A549 (cell line): ENCODE measurements around the gene PPP1R13L. TPM values are rescaled to one million over a fixed set of nuclear protein-coding genes. Genes with fewer than 3 reads are reported as not detected.

Experiments
- ATAC-seq, 2 experiments: fragments of 200-7000 bp in 1 of 2; fragments of >200 bp in 1 of 2; cut with Nextera tagmentation in 1 of 2; cut with Tn5 transposase in 1 of 2; 3 replicates each; pipeline versions ENCODE4 v1.8.0 to v1.9.1; 2018 to 2020; ENCODE audit warnings: mild to moderate bottlenecking in 1 of 2, moderate library complexity in 1 of 2
- CTCF ChIA-PET: fragments of 300-600 bp; sonication (Branson Sonifier 250); formaldehyde crosslinking; extraction: SDS; loops from one replicate; lab custom pipeline; 2021; ENCODE audit warnings: antibody characterized with exemption, inconsistent platforms; lab: Yijun Ruan, JAX
- POLR2A ChIA-PET: fragments of 350-600 bp; formaldehyde crosslinking; extraction: SDS; loops from one replicate; lab custom pipeline; 2021; ENCODE audit warnings: antibody characterized with exemption, inconsistent platforms; lab: Yijun Ruan, JAX
- DNase-seq, 2 experiments: peaks; one replicate each; pipeline versions ENCODE4 v3.0.0 to v3.0.0-alpha.2; 2011 to 2016; ENCODE audit warnings: low read depth in 1 of 2, low spot score in 1 of 2
- FAIRE-seq: peaks from 2 replicates; lab custom pipeline; 2011; peaks lifted over from hg19 to GRCh38; lab: Jason Lieb, UNC
- H3K27ac ChIP-seq, 2 experiments: fragments of >200 bp; sonication (Bioruptor Twin); formaldehyde crosslinking; 3 replicates each; pipeline ENCODE4 v1.5.1; 2016 to 2017
- H3K4me1 ChIP-seq: fragments of >200 bp; sonication (Bioruptor Twin); formaldehyde crosslinking; 3 replicates; pipeline ENCODE4 v1.6.1; 2016
- H3K4me2 ChIP-seq: fragments of >200 bp; sonication (Bioruptor Twin); formaldehyde crosslinking; 3 replicates; pipeline ENCODE4 v1.6.1; 2016
- H3K4me3 ChIP-seq: fragments of >200 bp; sonication (Bioruptor Twin); formaldehyde crosslinking; 3 replicates; pipeline ENCODE4 v1.5.1; 2016
- H3K9me3 ChIP-seq: fragments of >200 bp; sonication (Bioruptor Twin); formaldehyde crosslinking; 3 replicates; pipeline ENCODE4 v1.6.1; 2016
- CHD2 ChIP-seq: fragments of 150-350 bp; IDR thresholded peaks from 2 replicates; pipeline ENCODE4 v1.6.1; 2014; ENCODE audit warnings: low read length; ENCODE audit not compliant: partially characterized antibody
- EP300 ChIP-seq, 2 experiments: fragments of >200 bp; sonication (Bioruptor Twin); formaldehyde crosslinking; IDR thresholded peaks; 2 replicates in 1 of 2; 3 replicates in 1 of 2; pipeline ENCODE4 v1.6.1; 2016 to 2017
- FOSL2 ChIP-seq, 2 experiments: fragments of 450-650 bp in 1 of 2; fragments of >200 bp in 1 of 2; sonication (Bioruptor Twin) in 1 of 2; formaldehyde crosslinking; IDR thresholded peaks; 2 replicates each; pipeline versions ENCODE4 v1.5.0 to v1.6.1; 2016 to 2020; ENCODE audit warnings: mild to moderate bottlenecking in 1 of 2, moderate library complexity in 1 of 2
- HEYL ChIP-seq: fragments of 250-450 bp; sonication (Bioruptor Pico); IDR thresholded peaks from 2 replicates; pipeline ENCODE4 v1.8.0; 2021; ENCODE audit warnings: mild to moderate bottlenecking, moderate library complexity
- JUN ChIP-seq, 2 experiments: fragments of >200 bp; sonication (Bioruptor Twin); formaldehyde crosslinking; IDR thresholded peaks; 2 replicates in 1 of 2; 3 replicates in 1 of 2; pipeline ENCODE4 v1.6.1; 2016 to 2017
- MAZ ChIP-seq: fragments of 150-350 bp; IDR thresholded peaks from 2 replicates; pipeline ENCODE4 v1.6.1; 2014; ENCODE audit warnings: antibody characterized with exemption, low read depth, low read length, borderline replicate concordance
- POLR2AphosphoS2 ChIP-seq: conservative IDR thresholded peaks from 2 replicates; pipeline ENCODE4 v1.6.1; 2012; ENCODE audit warnings: low read length, improper control_type of control experiment, inconsistent platforms
- RAD21 ChIP-seq, 2 experiments: fragments of >200 bp in 1 of 2; sonication (Bioruptor Twin) in 1 of 2; formaldehyde crosslinking in 1 of 2; IDR thresholded peaks in 1 of 2; conservative IDR thresholded peaks in 1 of 2; 2 replicates in 1 of 2; 3 replicates in 1 of 2; pipeline ENCODE4 v1.6.1; 2012 to 2018; ENCODE audit warnings: inconsistent platforms in 1 of 2
- SMC3 ChIP-seq: fragments of >200 bp; sonication (Bioruptor Twin); formaldehyde crosslinking; IDR thresholded peaks from 3 replicates; pipeline ENCODE4 v1.6.1; 2018; ENCODE audit warnings: inconsistent platforms
- TP53 ChIP-seq: fragments of 250-450 bp; sonication (Bioruptor Pico); IDR thresholded peaks from 2 replicates; pipeline ENCODE4 v1.5.0; 2021; ENCODE audit warnings: mild to moderate bottlenecking, moderate library complexity
- ZFP36 ChIP-seq: fragments of 450-650 bp; IDR thresholded peaks from 2 replicates; pipeline ENCODE4 v1.6.1; 2014; ENCODE audit warnings: borderline replicate concordance; ENCODE audit not compliant: partially characterized antibody
- whole genome bisulfite sequencing: methylation state at CpG from one replicate; pipeline ENCODE4 v1.1.6; 2017; ENCODE audit errors: missing lambda C conversion rate; 5-methylcytosine and 5-hydroxymethylcytosine counted together
- polyA plus RNA-seq, 4 experiments: library from polyadenylated mRNA; depleted of rRNA in 3 of 4; stranded (reverse); fragments of >200 nt; fragmentation: RNase III in 1 of 4; extraction: RNeasy Plus Mini Kit Qiagen cat#74134 plus additional on column Dnase treatment in 1 of 4; gene quantifications; 2 replicates in 3 of 4; 3 replicates in 1 of 4; pipeline ENCODE4 v1.2.3, GENCODE V29; 2011 to 2017
- TF ChIP-seq, protein P1 (sequence below): fragments of >200 bp; sonication (Bioruptor Twin); formaldehyde crosslinking; IDR thresholded peaks from 3 replicates; pipeline ENCODE4 v1.5.1; 2016
- TF ChIP-seq, protein P2 (sequence below): IDR thresholded peaks from 2 replicates; pipeline ENCODE4 v1.6.1; 2012
- TF ChIP-seq, protein P3 (sequence below): IDR thresholded peaks from 2 replicates; pipeline ENCODE4 v1.6.1; 2012
- TF ChIP-seq, protein P4 (sequence below): fragments of 450-650 bp; IDR thresholded peaks from 2 replicates; pipeline ENCODE4 v1.6.1; 2014; ENCODE audit warnings: antibody characterized with exemption

Gene PPP1R13L
- polyA plus RNA-seq, 2 of the 4 experiments (the other 2 are of a cell fraction) = 3.2 to 18.9 TPM

DNA sequence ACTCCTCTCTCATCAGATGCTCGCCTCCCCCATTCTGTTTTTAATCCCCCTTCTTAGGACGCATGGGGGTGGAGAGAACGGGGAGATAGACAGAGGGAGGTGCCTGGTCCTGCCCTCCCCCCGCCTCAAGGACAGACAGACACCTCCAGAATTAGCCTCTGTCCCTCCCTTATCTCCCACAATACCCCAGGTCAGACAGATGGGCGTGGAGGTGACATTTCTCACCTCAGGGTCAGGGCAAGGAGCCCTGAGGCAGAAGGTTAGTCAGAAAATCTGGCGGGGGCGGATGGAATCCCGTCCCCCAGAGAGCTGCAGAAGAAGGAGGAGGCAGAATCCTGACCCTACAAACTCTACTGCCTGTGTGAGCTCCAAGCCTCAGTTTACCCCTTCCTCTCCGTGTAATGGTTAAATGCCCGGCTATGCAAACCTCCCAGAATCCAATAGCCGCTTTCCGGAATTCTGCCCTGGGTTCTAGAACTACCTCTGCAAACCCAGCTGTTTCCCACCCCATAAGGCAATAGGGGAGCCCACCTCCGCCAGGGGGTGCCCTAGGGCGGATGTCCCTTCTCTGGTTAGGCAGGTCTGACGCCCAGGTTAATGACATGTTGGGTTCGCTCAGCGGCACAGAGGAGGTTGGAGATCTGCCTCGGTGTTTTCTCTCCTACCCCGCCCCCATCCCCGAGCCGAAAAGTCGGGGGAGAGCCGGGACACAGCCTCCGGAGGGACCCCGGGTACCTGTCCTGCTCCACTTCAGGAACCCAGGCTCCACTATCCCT is 900 bp downstream of the PPP1R13L start:
- DNase-seq (peak; percentile 80 to 95), ATAC-seq (peak; percentile 12 to 35; a peak in 3 of 6 replicates), FAIRE-seq (no peak)
- TF ChIP-seq HEYL (CRISPR knock-in tag) (no peak), SMC3 (peak; percentile 56), RAD21 (conservative IDR thresholded peaks at IDR 0.05 in 1 of 2, IDR thresholded peaks at IDR 0.05 in 1 of 2) (peak; percentile 31 to 50; a peak in 3 of 5 replicates)
- TF ChIP-seq, protein P1, sequence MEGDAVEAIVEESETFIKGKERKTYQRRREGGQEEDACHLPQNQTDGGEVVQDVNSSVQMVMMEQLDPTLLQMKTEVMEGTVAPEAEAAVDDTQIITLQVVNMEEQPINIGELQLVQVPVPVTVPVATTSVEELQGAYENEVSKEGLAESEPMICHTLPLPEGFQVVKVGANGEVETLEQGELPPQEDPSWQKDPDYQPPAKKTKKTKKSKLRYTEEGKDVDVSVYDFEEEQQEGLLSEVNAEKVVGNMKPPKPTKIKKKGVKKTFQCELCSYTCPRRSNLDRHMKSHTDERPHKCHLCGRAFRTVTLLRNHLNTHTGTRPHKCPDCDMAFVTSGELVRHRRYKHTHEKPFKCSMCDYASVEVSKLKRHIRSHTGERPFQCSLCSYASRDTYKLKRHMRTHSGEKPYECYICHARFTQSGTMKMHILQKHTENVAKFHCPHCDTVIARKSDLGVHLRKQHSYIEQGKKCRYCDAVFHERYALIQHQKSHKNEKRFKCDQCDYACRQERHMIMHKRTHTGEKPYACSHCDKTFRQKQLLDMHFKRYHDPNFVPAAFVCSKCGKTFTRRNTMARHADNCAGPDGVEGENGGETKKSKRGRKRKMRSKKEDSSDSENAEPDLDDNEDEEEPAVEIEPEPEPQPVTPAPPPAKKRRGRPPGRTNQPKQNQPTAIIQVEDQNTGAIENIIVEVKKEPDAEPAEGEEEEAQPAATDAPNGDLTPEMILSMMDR = peak; percentile 77
- TF ChIP-seq, protein P2, sequence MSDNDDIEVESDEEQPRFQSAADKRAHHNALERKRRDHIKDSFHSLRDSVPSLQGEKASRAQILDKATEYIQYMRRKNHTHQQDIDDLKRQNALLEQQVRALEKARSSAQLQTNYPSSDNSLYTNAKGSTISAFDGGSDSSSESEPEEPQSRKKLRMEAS = peak; percentile 46; the same call in 1 of the 2 replicates
- Histone ChIP-seq H3K27ac (peak overlapping the region; percentile 94 to 96), H3K4me1 (peaks cover 39% of the 10 kb centered on the region), H3K4me2 (peak overlapping the region; percentile 86), H3K9me3 (no peaks in the 10 kb centered on the region), H3K4me3 (peak overlapping the region; percentile 66)
- ChIA-PET POLR2A (interaction anchor here (0.6 to 1.8 kb wide), 6 partner anchors 20 to 81 kb away, joined by 3 to 5 read pairs (median 4); partner anchors contain the start of gene ERCC1), CTCF (interaction anchor here (0.6 to 6.3 kb wide), 30 partner anchors 11 to 500 kb away, joined by 3 to 99 read pairs (median 6); partner anchors contain the start of genes BLOC1S3, ERCC1, FOSB and TRAPPC6A)
- WGBS = 17% methylated on average over 22 of the region's 25 CpGs

DNA sequence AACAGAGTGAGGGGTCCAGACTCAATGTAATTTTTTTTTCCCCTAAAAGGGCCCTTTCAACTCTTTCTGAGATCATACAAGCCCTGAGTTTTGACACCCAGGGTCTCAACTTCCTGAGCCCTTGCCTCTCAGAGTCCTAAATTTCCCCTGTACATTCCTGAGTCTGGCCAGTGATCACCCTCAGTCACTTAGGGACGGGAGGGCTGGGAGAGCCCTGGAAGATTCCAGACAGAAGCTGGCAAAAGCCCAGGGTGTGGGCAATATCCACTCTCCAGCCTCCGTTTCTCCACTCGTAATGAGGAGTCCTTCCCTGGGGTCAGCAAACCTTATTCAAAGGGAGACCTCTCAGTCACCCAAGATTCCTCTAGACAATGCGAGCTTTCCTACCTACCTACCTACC is 1.6 kb downstream of the PPP1R13L start:
- WGBS = 61% methylated on average over 4 of the region's 4 CpGs
- Histone ChIP-seq H3K4me3 (peak overlapping the region; percentile 66), H3K4me2 (peak overlapping the region; percentile 86), H3K9me3 (no peaks in the 10 kb centered on the region), H3K4me1 (peaks cover 39% of the 10 kb centered on the region), H3K27ac (peak overlapping the region; percentile 94 to 96)
- ChIA-PET CTCF (interaction anchor here (0.9 to 6.3 kb wide), 30 partner anchors 11 to 500 kb away, joined by 3 to 99 read pairs (median 6); partner anchors contain the start of genes BLOC1S3, ERCC1, FOSB and TRAPPC6A), POLR2A (interaction anchor here (0.6 to 1.6 kb wide), 4 partner anchors 22 to 75 kb away, joined by 3 to 6 read pairs (median 4); no protein-coding TSS in a partner anchor)
- DNase-seq (no peak), ATAC-seq (no peak), FAIRE-seq (no peak)
- TF ChIP-seq FOSL2 (IDR thresholded peaks at IDR 0.05) = no peak
- TF ChIP-seq FOSL2 (CRISPR knock-in tag; IDR thresholded peaks at IDR 0.05) = no peak

DNA sequence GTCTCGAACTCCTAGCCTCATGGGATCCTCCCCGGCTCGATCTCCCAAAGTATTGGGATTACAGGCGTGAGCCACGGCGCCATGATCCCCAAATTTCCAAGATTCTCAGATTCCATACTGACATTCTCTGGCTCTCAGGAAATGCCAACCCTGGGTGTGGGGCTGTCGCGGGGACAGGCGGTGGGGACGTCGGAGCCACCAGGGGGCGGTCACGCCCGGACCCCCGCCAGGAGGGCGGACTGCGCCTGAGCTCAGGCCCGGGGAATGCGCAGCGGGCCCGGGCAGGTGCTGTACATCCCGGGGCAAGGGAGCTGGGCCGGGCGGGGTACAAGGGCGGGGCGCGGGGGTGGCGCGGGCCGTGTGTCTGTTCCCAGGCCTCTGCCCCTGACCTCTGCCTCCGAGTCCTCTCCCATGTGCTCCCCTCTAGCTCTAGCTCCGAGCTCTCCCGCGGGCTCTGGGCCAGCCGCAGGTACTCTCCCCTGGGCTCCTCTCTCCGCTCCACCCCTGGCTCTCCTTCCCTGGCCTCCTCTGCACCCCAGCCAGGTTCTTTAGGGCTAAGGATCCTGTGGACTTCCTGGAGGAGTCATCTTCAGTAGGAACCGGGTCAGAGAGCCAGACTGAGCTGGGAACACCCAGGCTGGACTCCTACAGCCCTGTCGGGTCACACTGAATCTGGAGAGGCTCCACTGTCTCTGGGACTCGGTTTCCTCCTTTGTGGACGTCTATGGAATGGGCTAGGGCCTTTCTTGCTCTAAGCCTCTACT is 2.4 kb downstream of the PPP1R13L start:
- Histone ChIP-seq H3K4me3 (peak overlapping the region; percentile 36), H3K9me3 (no peaks in the 10 kb centered on the region), H3K4me2 (peak overlapping the region; percentile 86), H3K27ac (peak overlapping the region; percentile 94 to 96), H3K4me1 (peaks cover 31% of the 10 kb centered on the region)
- DNase-seq = peak; percentile 85 to 96
- no peak for TF ChIP-seq TP53 (CRISPR knock-in tag)
- TF ChIP-seq, protein P1 = peak; percentile 83
- peak; percentile 35 for TF ChIP-seq CHD2
- peak; percentile 49 to 58; a peak in 3 of 5 replicates for TF ChIP-seq RAD21 (conservative IDR thresholded peaks at IDR 0.05 in 1 of 2, IDR thresholded peaks at IDR 0.05 in 1 of 2)
- no peak for TF ChIP-seq EP300 (IDR thresholded peaks at IDR 0.05)
- TF ChIP-seq ZFP36 = peak; percentile 33
- TF ChIP-seq, protein P3, sequence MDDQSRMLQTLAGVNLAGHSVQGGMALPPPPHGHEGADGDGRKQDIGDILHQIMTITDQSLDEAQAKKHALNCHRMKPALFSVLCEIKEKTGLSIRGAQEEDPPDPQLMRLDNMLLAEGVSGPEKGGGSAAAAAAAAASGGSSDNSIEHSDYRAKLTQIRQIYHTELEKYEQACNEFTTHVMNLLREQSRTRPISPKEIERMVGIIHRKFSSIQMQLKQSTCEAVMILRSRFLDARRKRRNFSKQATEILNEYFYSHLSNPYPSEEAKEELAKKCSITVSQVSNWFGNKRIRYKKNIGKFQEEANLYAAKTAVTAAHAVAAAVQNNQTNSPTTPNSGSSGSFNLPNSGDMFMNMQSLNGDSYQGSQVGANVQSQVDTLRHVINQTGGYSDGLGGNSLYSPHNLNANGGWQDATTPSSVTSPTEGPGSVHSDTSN = no peak
- TF ChIP-seq MAZ = peak; percentile 17; the same call in 1 of the 2 replicates
- TF ChIP-seq, protein P4, sequence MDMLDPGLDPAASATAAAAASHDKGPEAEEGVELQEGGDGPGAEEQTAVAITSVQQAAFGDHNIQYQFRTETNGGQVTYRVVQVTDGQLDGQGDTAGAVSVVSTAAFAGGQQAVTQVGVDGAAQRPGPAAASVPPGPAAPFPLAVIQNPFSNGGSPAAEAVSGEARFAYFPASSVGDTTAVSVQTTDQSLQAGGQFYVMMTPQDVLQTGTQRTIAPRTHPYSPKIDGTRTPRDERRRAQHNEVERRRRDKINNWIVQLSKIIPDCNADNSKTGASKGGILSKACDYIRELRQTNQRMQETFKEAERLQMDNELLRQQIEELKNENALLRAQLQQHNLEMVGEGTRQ = no peak
- peak; percentile 76 for TF ChIP-seq SMC3
- TF ChIP-seq, protein P2 = peak; percentile 67; the same call in 1 of the 2 replicates
- TF ChIP-seq JUN (IDR thresholded peaks at IDR 0.05) = peak in 1 of 2 experiments; percentile 39; a peak in 1 of 5 replicates
- TF ChIP-seq POLR2AphosphoS2 = no peak
- POLR2A ChIA-PET = interaction anchor here (0.6 to 1.5 kb wide), 4 partner anchors 22 to 505 kb away, joined by 3 to 6 read pairs (median 3); partner anchors contain the start of genes BLOC1S3 and TRAPPC6A
- WGBS = 10% methylated on average over 17 of the region's 40 CpGs
- CTCF ChIA-PET = interaction anchor here (0.5 to 6.3 kb wide), 41 partner anchors 10 to 632 kb away, joined by 3 to 99 read pairs (median 5); partner anchors contain the start of genes BLOC1S3, ERCC1, ERCC2 and TRAPPC6A
- ATAC-seq = peak; percentile 28 to 56
- no peak for FAIRE-seq
